HepG2 (cell line): ENCODE results near the gene OR1F1. TPM values are rescaled to one million over a fixed set of nuclear protein-coding genes. Genes with fewer than 3 reads are reported as not detected.

Experiments used
- ATAC-seq: fragments of 200-7000 bp; cut with Tn5 transposase; 3 replicates; pipeline ENCODE4 v1.9.1; 2020; ENCODE audit warnings: mild to moderate bottlenecking, moderate library complexity
- BruUV-seq: library from RNA; stranded (reverse); fragments of 400-500 nt; replicated peaks from 2 replicates; lab custom pipeline; 2021; lab: Mats Ljungman, UMichigan
- CTCF ChIA-PET: fragments of 300-600 bp; formaldehyde crosslinking; extraction: SDS; loops from one replicate; lab custom pipeline; 2021; ENCODE audit warnings: low total read pairs, inconsistent platforms, low intra/inter-chr PET ratio; lab: Yijun Ruan, JAX
- POLR2A ChIA-PET: fragments of 350-600 bp; sonication (Branson Sonifier 250); formaldehyde crosslinking; loops from one replicate; lab custom pipeline; 2020; ENCODE audit warnings: antibody characterized with exemption, inconsistent platforms; lab: Yijun Ruan, JAX
- DNase-seq: peaks from one replicate; pipeline ENCODE4 v3.0.0-alpha.2; 2015; ENCODE audit warnings: low spot score
- FAIRE-seq: peaks from 3 replicates; lab custom pipeline; 2011; peaks lifted over from hg19 to GRCh38; lab: Jason Lieb, UNC
- H2AFZ ChIP-seq: one replicate; pipeline ENCODE4 v1.6.1; 2011; ENCODE audit warnings: low read length, inconsistent platforms
- H3K27ac ChIP-seq: fragments of 300-600 bp; 3 replicates; pipeline ENCODE4 v1.8.0; 2011; ENCODE audit warnings: mixed run types, mild to moderate bottlenecking, mixed read lengths, low read length, inconsistent platforms; ENCODE audit not compliant: insufficient read depth; ENCODE audit errors: extremely low read length
- H3K27me3 ChIP-seq, 2 experiments: fragments of 200-600 bp in 1 of 2; 2 replicates in 1 of 2; 3 replicates in 1 of 2; pipeline versions ENCODE4 v1.6.0 to v1.8.0; 2011; ENCODE audit warnings: low read length in 2 of 2, mild to moderate bottlenecking in 2 of 2, moderate library complexity in 2 of 2, inconsistent platforms in 1 of 2; ENCODE audit not compliant: insufficient read depth in 2 of 2, control insufficient read depth in 1 of 2
- H3K36me3 ChIP-seq, 2 experiments: fragments of 200-600 bp in 1 of 2; replicated peaks in 1 of 2; 2 replicates in 1 of 2; 3 replicates in 1 of 2; pipeline versions ENCODE4 v1.5.1 to v1.8.0; 2011; ENCODE audit warnings: low read length in 2 of 2, inconsistent platforms in 1 of 2; ENCODE audit not compliant: insufficient read depth in 2 of 2, control insufficient read depth in 1 of 2
- H3K4me1 ChIP-seq: 2 replicates; pipeline ENCODE4 v1.5.1; 2012; ENCODE audit warnings: low read length, inconsistent platforms; ENCODE audit not compliant: insufficient read depth
- H3K4me2 ChIP-seq: 2 replicates; pipeline ENCODE4 v1.6.0; 2011; ENCODE audit warnings: low read depth, low read length, inconsistent platforms
- H3K4me3 ChIP-seq, 3 experiments: fragments of 200-600 bp in 1 of 3; sonication (generic), shearing (Covaris generic) in 1 of 3; replicated peaks in 1 of 3; 2 replicates each; pipeline ENCODE4 v1.5.1; 2011 to 2016; ENCODE audit warnings: low read length in 3 of 3, inconsistent platforms in 2 of 3, low read depth in 2 of 3, mild to moderate bottlenecking in 2 of 3, control low read depth in 1 of 3, mixed read lengths in 1 of 3; ENCODE audit not compliant: insufficient read depth in 1 of 3
- H3K79me2 ChIP-seq: one replicate; pipeline ENCODE4 v1.6.1; 2011; ENCODE audit warnings: low read length, inconsistent platforms; ENCODE audit not compliant: insufficient read depth
- H3K9ac ChIP-seq: 2 replicates; pipeline ENCODE4 v1.6.0; 2011; ENCODE audit warnings: mild to moderate bottlenecking, low read depth, low read length, inconsistent platforms; ENCODE audit not compliant: insufficient read depth
- H3K9me3 ChIP-seq: 2 replicates; pipeline ENCODE4 v1.5.1; 2012; ENCODE audit warnings: mild to moderate bottlenecking, low read length
- H4K20me1 ChIP-seq: 2 replicates; pipeline ENCODE4 v1.6.0; 2011; ENCODE audit warnings: inconsistent platforms, mild to moderate bottlenecking, low read length, moderate library complexity; ENCODE audit not compliant: insufficient read depth
- CBX2 ChIP-seq, 2 experiments: fragments of 200-600 bp in 1 of 2; sonication (generic); formaldehyde crosslinking in 1 of 2; IDR thresholded peaks; 2 replicates each; pipeline versions ENCODE4 v1.7.0 to v1.8.1; 2018 to 2022; ENCODE audit warnings: low read depth in 2 of 2, low read length in 1 of 2, mild to moderate bottlenecking in 1 of 2, missing genetic modification reagents in 1 of 2
- CCAR2 ChIP-seq: fragments of 200-400 bp; formaldehyde crosslinking; optimal IDR thresholded peaks from 2 replicates; pipeline ENCODE3; 2018; ENCODE audit warnings: low read depth, mild to moderate bottlenecking, low read length, moderate library complexity
- FOXO1 ChIP-seq: sonication (generic); formaldehyde crosslinking; IDR thresholded peaks from 2 replicates; pipeline ENCODE4 v1.4.0; 2020; ENCODE audit warnings: missing genetic modification reagents
- JUN ChIP-seq: sonication (generic); formaldehyde crosslinking; IDR thresholded peaks from 2 replicates; pipeline ENCODE4 v1.4.0; 2020; ENCODE audit warnings: mild to moderate bottlenecking, missing genetic modification reagents
- NFE2L2 ChIP-seq: fragments of 150-350 bp; IDR thresholded peaks from 2 replicates; pipeline ENCODE4 v1.6.1; 2014; ENCODE audit warnings: low read length
- PAF1 ChIP-seq: IDR thresholded peaks from 2 replicates; pipeline ENCODE4 v1.6.1; 2016; ENCODE audit warnings: missing genetic modification reagents, missing compliant biosample characterization
- SALL1 ChIP-seq: sonication (generic); formaldehyde crosslinking; IDR thresholded peaks from 2 replicates; pipeline ENCODE4 v1.8.0; 2022; ENCODE audit warnings: mild to moderate bottlenecking, missing genetic modification reagents
- ZKSCAN1 ChIP-seq: fragments of 150-350 bp; IDR thresholded peaks from 2 replicates; pipeline ENCODE4 v1.6.1; 2014; ENCODE audit warnings: low read length
- ZNF598 ChIP-seq: sonication (generic); formaldehyde crosslinking; IDR thresholded peaks from 2 replicates; pipeline ENCODE4 v1.5.1; 2020; ENCODE audit warnings: mild to moderate bottlenecking, missing genetic modification reagents, borderline replicate concordance
- ZNF768 ChIP-seq: sonication (generic); formaldehyde crosslinking; IDR thresholded peaks from 2 replicates; pipeline ENCODE4 v1.4.0; 2020; ENCODE audit warnings: missing genetic modification reagents
- WGBS: methylation state at CpG from one replicate; pipeline ENCODE4 v1.1.6; 2017; ENCODE audit warnings: low lambda C conversion rate; 5-methylcytosine and 5-hydroxymethylcytosine counted together
- in situ Hi-C: cut with HindIII; loops from 2 replicates; pipeline ENCODE4 v1.10.0; 2017; ENCODE audit warnings: low pct_unique_long_range_greater_than_20kb; ENCODE audit not compliant: extremely low pct_ligation_motif_present
- intact Hi-C: fragments of 100-400 bp; cut with micrococcal nuclease; formaldehyde crosslinking; loops from one replicate; pipeline ENCODE4 v1.10.0; 2022; ENCODE audit not compliant: unreplicated experiment
- polyA plus RNA-seq, 8 experiments: library from polyadenylated mRNA; depleted of rRNA in 3 of 8; stranded (reverse) in 7 of 8; unstranded in 1 of 8; fragments of >200 nt; fragmentation: Illumina TruSeq in 4 of 8; extraction: Trizol in 4 of 8; gene quantifications; 2 replicates each; pipeline versions ENCODE4 v1.2.1 to v1.2.3, GENCODE V29; 2011 to 2016; ENCODE audit warnings: low read depth in 4 of 8, missing spikeins in 1 of 8, mixed read lengths in 1 of 8; ENCODE audit not compliant: insufficient read depth in 1 of 8
- total RNA-seq, 5 experiments: library from RNA; depleted of rRNA; stranded (reverse); fragments of >200 nt; fragmentation: Illumina TruSeq; extraction: Trizol; gene quantifications; 2 replicates each; pipeline ENCODE4 v1.2.3, GENCODE V29; 2016; ENCODE audit warnings: low read depth in 1 of 5
- TF ChIP-seq, protein P1 (sequence below): sonication (generic); formaldehyde crosslinking; IDR thresholded peaks from 2 replicates; pipeline ENCODE4 v1.5.0; 2020; ENCODE audit warnings: missing genetic modification reagents
- TF ChIP-seq, protein P2 (sequence below): sonication (generic); formaldehyde crosslinking; IDR thresholded peaks from 2 replicates; pipeline ENCODE4 v1.4.0; 2020; ENCODE audit warnings: missing genetic modification reagents
- TF ChIP-seq, protein P3 (sequence below): sonication (generic); formaldehyde crosslinking; IDR thresholded peaks from 2 replicates; pipeline ENCODE4 v1.5.0; 2020; ENCODE audit warnings: missing genetic modification reagents, mild to moderate bottlenecking, borderline replicate concordance

The OR1F1 gene
- total and polyA plus RNA-seq, 2 of the 13 experiments (the other 11 are each of a cell fraction or from before 2014, with no cell fraction given): 0.90 TPM; not detected in 1

DNA sequence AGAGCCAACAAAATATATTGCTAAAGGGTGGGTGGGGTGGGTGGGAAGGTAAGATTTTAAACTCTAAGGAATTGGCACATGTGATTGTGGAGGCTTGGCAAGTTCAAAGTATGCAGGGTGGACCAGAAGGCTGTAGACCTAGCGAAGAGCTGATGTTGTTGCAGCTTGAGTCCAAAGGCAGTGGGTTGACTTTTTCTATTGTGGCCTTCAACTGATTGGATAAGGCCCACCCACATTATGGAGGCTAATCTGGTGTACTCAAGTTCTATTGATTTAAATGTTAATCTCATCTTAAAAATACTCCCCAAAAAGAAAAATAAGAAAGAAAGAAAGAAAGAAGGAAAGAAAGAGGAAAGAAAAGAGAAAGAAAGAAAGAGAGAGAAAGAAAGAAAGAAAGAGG is 24.6 kb downstream of the OR1F1 start (continued):
- TF ChIP-seq NFE2L2: no peak

DNA sequence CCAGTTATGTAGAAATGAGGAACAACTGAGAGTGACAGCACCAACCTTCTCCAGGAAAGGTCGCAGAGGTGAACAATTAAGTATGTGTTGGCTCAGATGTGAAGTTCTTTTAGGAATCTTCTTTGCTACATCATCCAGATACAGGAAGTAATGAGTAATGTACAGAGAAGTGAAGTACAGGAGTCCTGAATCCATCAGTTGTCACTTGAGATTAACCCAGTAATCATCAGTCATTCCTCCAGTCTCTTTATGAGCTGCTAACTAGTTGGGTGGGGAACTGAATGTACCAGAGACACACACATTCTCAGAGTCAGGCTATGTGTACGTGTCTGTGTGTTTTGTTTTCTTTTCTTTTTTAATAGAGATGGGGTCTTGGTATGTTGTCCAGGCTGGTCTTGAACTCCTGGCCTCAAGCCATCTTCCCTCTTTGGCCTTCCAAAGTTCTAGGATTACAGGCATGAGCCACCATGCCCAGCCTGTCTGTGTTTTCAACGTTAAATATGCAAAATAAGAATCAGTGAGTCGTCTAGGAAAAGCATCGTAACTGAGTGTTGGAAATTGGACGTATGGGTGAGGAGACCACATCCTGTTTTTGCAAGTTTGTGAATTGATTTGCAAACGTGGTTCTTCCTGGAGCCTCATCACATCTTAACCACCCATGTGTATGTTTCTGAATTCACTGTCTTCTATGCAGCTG is 27.0 kb downstream of the OR1F1 start:
- POLR2A ChIA-PET: no interaction called here
- no peaks in the 10 kb centered on the region for H4K20me1 ChIP-seq
- H3K9me3 ChIP-seq: no peaks in the 10 kb centered on the region
- ATAC-seq: no peak
- no TSS peak for BruUV-seq
- H3K36me3 ChIP-seq: no peaks in the 10 kb centered on the region
- H3K27me3 ChIP-seq: peaks cover 5 to 13% of the 10 kb centered on the region in 2 experiments; a peak in 2 of 5 replicates
- CTCF ChIA-PET: no interaction called here
- H3K4me3 ChIP-seq: no peak overlapping the region
- H3K27ac ChIP-seq: no peak overlapping the region
- TF ChIP-seq FOXO1 (CRISPR knock-in tag): no peak
- no peak for TF ChIP-seq CCAR2
- TF ChIP-seq JUN (CRISPR knock-in tag): no peak
- TF ChIP-seq ZNF768 (CRISPR knock-in tag): no peak
- TF ChIP-seq SALL1 (CRISPR knock-in tag): no peak
- no peak for TF ChIP-seq ZKSCAN1
- TF ChIP-seq, protein P1, sequence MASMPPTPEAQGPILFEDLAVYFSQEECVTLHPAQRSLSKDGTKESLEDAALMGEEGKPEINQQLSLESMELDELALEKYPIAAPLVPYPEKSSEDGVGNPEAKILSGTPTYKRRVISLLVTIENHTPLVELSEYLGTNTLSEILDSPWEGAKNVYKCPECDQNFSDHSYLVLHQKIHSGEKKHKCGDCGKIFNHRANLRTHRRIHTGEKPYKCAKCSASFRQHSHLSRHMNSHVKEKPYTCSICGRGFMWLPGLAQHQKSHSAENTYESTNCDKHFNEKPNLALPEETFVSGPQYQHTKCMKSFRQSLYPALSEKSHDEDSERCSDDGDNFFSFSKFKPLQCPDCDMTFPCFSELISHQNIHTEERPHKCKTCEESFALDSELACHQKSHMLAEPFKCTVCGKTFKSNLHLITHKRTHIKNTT (CRISPR knock-in tag): no peak
- TF ChIP-seq CBX2 (IDR thresholded peaks at IDR 0.05; ENCODE audit: low read depth, low read length): no peak
- TF ChIP-seq CBX2 (CRISPR knock-in tag; IDR thresholded peaks at IDR 0.05; ENCODE audit: low read depth): no peak
- TF ChIP-seq PAF1 (CRISPR knock-in tag): no peak
- TF ChIP-seq ZNF598 (CRISPR knock-in tag): no peak
- TF ChIP-seq, protein P2, sequence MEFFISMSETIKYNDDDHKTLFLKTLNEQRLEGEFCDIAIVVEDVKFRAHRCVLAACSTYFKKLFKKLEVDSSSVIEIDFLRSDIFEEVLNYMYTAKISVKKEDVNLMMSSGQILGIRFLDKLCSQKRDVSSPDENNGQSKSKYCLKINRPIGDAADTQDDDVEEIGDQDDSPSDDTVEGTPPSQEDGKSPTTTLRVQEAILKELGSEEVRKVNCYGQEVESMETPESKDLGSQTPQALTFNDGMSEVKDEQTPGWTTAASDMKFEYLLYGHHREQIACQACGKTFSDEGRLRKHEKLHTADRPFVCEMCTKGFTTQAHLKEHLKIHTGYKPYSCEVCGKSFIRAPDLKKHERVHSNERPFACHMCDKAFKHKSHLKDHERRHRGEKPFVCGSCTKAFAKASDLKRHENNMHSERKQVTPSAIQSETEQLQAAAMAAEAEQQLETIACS (CRISPR knock-in tag): no peak
- TF ChIP-seq, protein P3, sequence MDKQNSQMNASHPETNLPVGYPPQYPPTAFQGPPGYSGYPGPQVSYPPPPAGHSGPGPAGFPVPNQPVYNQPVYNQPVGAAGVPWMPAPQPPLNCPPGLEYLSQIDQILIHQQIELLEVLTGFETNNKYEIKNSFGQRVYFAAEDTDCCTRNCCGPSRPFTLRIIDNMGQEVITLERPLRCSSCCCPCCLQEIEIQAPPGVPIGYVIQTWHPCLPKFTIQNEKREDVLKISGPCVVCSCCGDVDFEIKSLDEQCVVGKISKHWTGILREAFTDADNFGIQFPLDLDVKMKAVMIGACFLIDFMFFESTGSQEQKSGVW (CRISPR knock-in tag): no peak
- TF ChIP-seq, all 625 proteins: peak for 0
- in situ Hi-C loops: no loop called here
- WGBS: 32% methylated on average over 7 of the region's 7 CpGs
- Histone ChIP-seq H3K9ac (no peak overlapping the region), H3K79me2 (no peaks in the 10 kb centered on the region), H2AFZ (no peak overlapping the region), H3K4me2 (no peak overlapping the region), H3K4me1 (peaks cover 22% of the 10 kb centered on the region)
- no peak for DNase-seq
- intact Hi-C loops: no loop called here
- FAIRE-seq: no peak
